ENCODE results near the gene WLS. TPM values are rescaled to one million over a fixed set of nuclear protein-coding genes. Genes with fewer than 3 reads are reported as not detected.

The WLS gene
- total and polyA plus RNA-seq, 2 donors (not counting 1 experiment from before 2014, with no cell fraction given), result 156 to 269 TPM

GRCh38 chr1:68165665-68166064 is 66.7 kb downstream of the WLS start:
- Histone ChIP-seq H3K4me2 (ENCODE audit: extremely low read depth, insufficient read depth, low read length) (no peak overlapping the region), H3K4me1 (ENCODE audit: control insufficient read depth, extremely low read depth, insufficient read depth, low read length) (no peaks in the 10 kb centered on the region), H3K9ac (ENCODE audit: insufficient read depth, low read length) (no peak overlapping the region), H3K27me3 (ENCODE audit: control insufficient read depth, insufficient read depth, low read length) (no peaks in the 10 kb centered on the region), H3K9me3 (ENCODE audit: control insufficient read depth, insufficient read depth, low read depth, low read length) (no peaks in the 10 kb centered on the region), H3K4me3 (replicated peaks in 1 of 4; ENCODE audit: control extremely low read depth in 1 of 4, insufficient read depth in 1 of 4, low read depth in 3 of 4, low read length in 4 of 4) (no peak overlapping the region), H4K20me1 (ENCODE audit: control insufficient read depth, extremely low read depth, insufficient read depth, low read length) (no peaks in the 10 kb centered on the region), H2AFZ (ENCODE audit: low read length) (no peak overlapping the region), H3K27ac (ENCODE audit: insufficient read depth, low read length) (no peak overlapping the region), H3K79me2 (ENCODE audit: control insufficient read depth, insufficient read depth, low read length) (peaks cover 24% of the 10 kb centered on the region), H3K36me3 (ENCODE audit: control insufficient read depth, insufficient read depth, low read length) (peaks cover 10% of the 10 kb centered on the region)
- no peak for TF ChIP-seq EZH2 (IDR thresholded peaks at IDR 0.05; ENCODE audit: low read length, missing control alignments)
- DNase-seq (ENCODE audit: low read depth in 2 of 2), result no peak

- no peak for DNase-seq (ENCODE audit: low read depth in 2 of 2)
- H3K79me2 ChIP-seq (ENCODE audit: control insufficient read depth, insufficient read depth, low read length), result peaks cover 21% of the 10 kb centered on the region
Observed at GRCh38 chr1:68164918-68165317, 67.4 kb downstream of the WLS start.

GRCh38 chr1:68163220-68163619 is 69.1 kb downstream of the WLS start:
- Histone ChIP-seq H3K4me1 (ENCODE audit: control insufficient read depth, extremely low read depth, insufficient read depth, low read length) (no peaks in the 10 kb centered on the region), H3K4me3 (replicated peaks in 1 of 4; ENCODE audit: control extremely low read depth in 1 of 4, insufficient read depth in 1 of 4, low read depth in 3 of 4, low read length in 4 of 4) (no peak overlapping the region), H2AFZ (ENCODE audit: low read length) (no peak overlapping the region), H3K9ac (ENCODE audit: insufficient read depth, low read length) (no peak overlapping the region), H3K4me2 (ENCODE audit: extremely low read depth, insufficient read depth, low read length) (no peak overlapping the region), H3K36me3 (ENCODE audit: control insufficient read depth, insufficient read depth, low read length) (peaks cover 10% of the 10 kb centered on the region), H3K27ac (ENCODE audit: insufficient read depth, low read length) (no peak overlapping the region), H3K27me3 (ENCODE audit: control insufficient read depth, insufficient read depth, low read length) (no peaks in the 10 kb centered on the region), H3K79me2 (ENCODE audit: control insufficient read depth, insufficient read depth, low read length) (peaks cover 16% of the 10 kb centered on the region), H4K20me1 (ENCODE audit: control insufficient read depth, extremely low read depth, insufficient read depth, low read length) (no peaks in the 10 kb centered on the region), H3K9me3 (ENCODE audit: control insufficient read depth, insufficient read depth, low read depth, low read length) (no peaks in the 10 kb centered on the region)
- TF ChIP-seq EZH2 (IDR thresholded peaks at IDR 0.05; ENCODE audit: low read length, missing control alignments), result no peak
- TF ChIP-seq CTCF (conservative IDR thresholded peaks at IDR 0.05 in 1 of 2, IDR thresholded peaks at IDR 0.05 in 1 of 2; ENCODE audit: low read depth in 1 of 2, low read length in 2 of 2), result no peak
- no peak for DNase-seq (ENCODE audit: low read depth in 2 of 2)

More at GRCh38 chr1:68164918-68165317, 67.4 kb downstream of the WLS start:
- no peaks in the 10 kb centered on the region for H4K20me1 ChIP-seq (ENCODE audit: control insufficient read depth, extremely low read depth, insufficient read depth, low read length)
- H3K9me3 ChIP-seq (ENCODE audit: control insufficient read depth, insufficient read depth, low read depth, low read length), result no peaks in the 10 kb centered on the region
- H3K36me3 ChIP-seq (ENCODE audit: control insufficient read depth, insufficient read depth, low read length), result peaks cover 10% of the 10 kb centered on the region
- no peak overlapping the region for H3K4me2 ChIP-seq (ENCODE audit: extremely low read depth, insufficient read depth, low read length)
- H3K27ac ChIP-seq (ENCODE audit: insufficient read depth, low read length), result no peak overlapping the region
- no peaks in the 10 kb centered on the region for H3K27me3 ChIP-seq (ENCODE audit: control insufficient read depth, insufficient read depth, low read length)
- TF ChIP-seq CTCF (conservative IDR thresholded peaks at IDR 0.05 in 1 of 2, IDR thresholded peaks at IDR 0.05 in 1 of 2; ENCODE audit: low read depth in 1 of 2, low read length in 2 of 2) (no peak), EZH2 (IDR thresholded peaks at IDR 0.05; ENCODE audit: low read length, missing control alignments) (no peak)
- H3K4me1 ChIP-seq (ENCODE audit: control insufficient read depth, extremely low read depth, insufficient read depth, low read length), result no peaks in the 10 kb centered on the region
- no peak overlapping the region for H2AFZ ChIP-seq (ENCODE audit: low read length)
- H3K9ac ChIP-seq (ENCODE audit: insufficient read depth, low read length), result no peak overlapping the region
- no peak overlapping the region for H3K4me3 ChIP-seq (replicated peaks in 1 of 4; ENCODE audit: control extremely low read depth in 1 of 4, insufficient read depth in 1 of 4, low read depth in 3 of 4, low read length in 4 of 4)

All from fibroblast of lung (primary cell).